T-helper 2 cell (primary cell): ENCODE results near the gene ASZ1.
A peak's percentile ranks its signal among the peaks of the same experiment; 100 is the strongest.
"Not testable (repeated sequence)": the region's sequence is repeated elsewhere in the genome, so short reads cannot be mapped to it uniquely, and the experiment has no call there.

Source experiments
- DNase-seq, 5 experiments: peaks; one replicate each; pipeline versions ENCODE4 v3.0.0 to v3.0.0-alpha.2; 2012 to 2022
- total RNA-seq, 2 donors: gene quantifications; one replicate each; lab custom pipeline; 2026; lab: John Stamatoyannopoulos, UW

The ASZ1 gene
- 0 reads per million in 2 donors for total RNA-seq

- no peak for DNase-seq
These were observed at the start of gene ASZ1 for GRCh38 chr7:117427258-117427701. Gene ASZ1, minus strand, starts transcription at chr7:117427493. Its CDS starts 33 bp downstream, at chr7:117427460.

GRCh38 chr7:117476557-117477215, 49.4 kb upstream of the ASZ1 start:
- DNase-seq, result peak in 1 of 5 experiments; percentile 10

GRCh38 chr7:117472335-117472734, 45.0 kb upstream of the ASZ1 start:
- DNase-seq, result no peak

GRCh38 chr7:117470777-117471176, 43.5 kb upstream of the ASZ1 start:
- DNase-seq, result no peak

- no peak for DNase-seq
These were observed 40.9 kb upstream of the ASZ1 start for GRCh38 chr7:117468174-117468573.

GRCh38 chr7:117460815-117461214, 33.5 kb upstream of the ASZ1 start:
- DNase-seq, result not testable (repeated sequence)

- DNase-seq, result no peak
These were observed 32.4 kb upstream of the ASZ1 start for GRCh38 chr7:117459735-117460134.

- DNase-seq, result peak in 1 of 5 experiments; percentile 36
These were observed 31.8 kb upstream of the ASZ1 start for GRCh38 chr7:117458977-117459583.

GRCh38 chr7:117448655-117449054, 21.4 kb upstream of the ASZ1 start:
- no peak for DNase-seq

- DNase-seq, result no peak
These were observed 19.0 kb upstream of the ASZ1 start for GRCh38 chr7:117446220-117446815.

GRCh38 chr7:117445206-117445605, 17.9 kb upstream of the ASZ1 start:
- DNase-seq, result no peak

GRCh38 chr7:117444646-117445045, 17.4 kb upstream of the ASZ1 start:
- DNase-seq, result no peak

GRCh38 chr7:117435475-117436043, 8.3 kb upstream of the ASZ1 start:
- peak in 1 of 5 experiments; percentile 4 for DNase-seq

- peak in 1 of 5 experiments; percentile 4 for DNase-seq
These were observed 3.0 kb downstream of the ASZ1 start for GRCh38 chr7:117424090-117424829.

GRCh38 chr7:117414591-117414990, 12.7 kb downstream of the ASZ1 start:
- DNase-seq, result not testable (repeated sequence)

GRCh38 chr7:117412946-117413559, 14.2 kb downstream of the ASZ1 start:
- no peak for DNase-seq

GRCh38 chr7:117412390-117412789, 14.9 kb downstream of the ASZ1 start:
- DNase-seq, result no peak

GRCh38 chr7:117411539-117411938, 15.8 kb downstream of the ASZ1 start:
- no peak for DNase-seq

GRCh38 chr7:117408831-117409230, 18.5 kb downstream of the ASZ1 start:
- DNase-seq, result no peak

- no peak for DNase-seq
These were observed 21.8 kb downstream of the ASZ1 start for GRCh38 chr7:117405519-117405918.

GRCh38 chr7:117403737-117404136, 23.6 kb downstream of the ASZ1 start:
- DNase-seq, result no peak

- DNase-seq, result no peak
These were observed 25.2 kb downstream of the ASZ1 start for GRCh38 chr7:117402109-117402508.
